NCI-H2196 treated with DMSO at 0.1 percent for 48 hours (cell line): ENCODE data around the gene NELL1.

ENCODE experiments used
- DNase-seq: peaks from one replicate; lab custom pipeline; 2025; ENCODE audit not compliant: unreplicated experiment; lab: John Stamatoyannopoulos, UW

NELL1 gene

DNA sequence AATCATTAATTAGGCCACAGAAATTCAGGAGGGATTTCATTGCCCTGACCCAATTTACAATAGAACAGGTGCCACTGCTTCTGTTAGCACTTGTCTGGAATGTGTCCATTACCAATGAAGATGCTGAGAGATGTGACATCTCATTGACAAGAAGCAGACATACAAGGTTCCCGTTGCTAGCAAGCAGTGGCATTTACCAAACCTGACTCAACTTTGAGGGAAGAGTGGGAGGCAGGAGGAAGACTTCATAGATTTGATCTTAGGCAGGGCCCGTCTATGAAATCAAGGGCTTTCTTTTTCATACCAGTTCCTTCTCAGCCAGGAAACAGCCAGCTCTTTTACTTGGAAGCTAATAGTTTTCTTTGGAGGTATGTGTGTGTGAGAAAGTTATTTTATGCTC lies 280.2 kb downstream of the NELL1 start:
- no peak for DNase-seq

DNA sequence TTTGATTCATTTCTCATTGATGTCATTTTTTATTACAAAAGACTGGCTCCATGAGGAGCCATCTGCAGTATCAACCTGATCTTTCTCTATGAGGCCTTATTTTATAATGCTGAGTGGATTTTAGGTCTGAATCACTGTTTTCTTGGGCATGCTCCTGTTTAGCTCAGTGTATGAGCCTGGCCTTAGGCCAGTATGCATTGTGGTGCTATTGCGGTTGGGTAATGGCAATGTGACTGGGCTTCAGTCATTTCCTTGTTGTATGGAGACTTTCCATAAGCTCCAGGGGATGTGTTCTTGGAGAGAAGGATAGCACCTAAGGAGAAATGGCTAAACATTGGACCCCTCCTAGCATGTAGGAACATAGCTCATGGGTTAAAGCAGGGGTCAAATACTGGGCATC lies 293.2 kb downstream of the NELL1 start:
- DNase-seq: no peak

DNA sequence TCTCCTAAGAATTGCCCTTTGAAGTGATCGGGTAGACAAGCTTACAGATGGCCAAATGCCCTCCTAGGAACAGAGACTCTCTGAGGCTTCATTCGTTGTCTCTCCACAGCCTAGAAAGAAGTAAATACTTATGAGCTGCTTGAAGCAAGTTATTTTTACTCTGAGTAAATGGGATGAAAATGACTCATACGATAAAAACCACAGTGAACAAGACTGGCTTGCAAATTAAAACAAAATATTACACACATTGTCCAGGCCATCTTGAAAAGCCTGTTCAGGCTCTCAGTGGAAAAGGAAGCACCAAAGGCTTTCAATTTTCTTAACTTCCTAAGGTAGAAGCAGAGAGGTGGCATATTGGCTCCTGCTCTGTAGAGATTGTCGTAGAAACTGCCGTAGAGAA lies 294.2 kb downstream of the NELL1 start:
- no peak for DNase-seq

DNA sequence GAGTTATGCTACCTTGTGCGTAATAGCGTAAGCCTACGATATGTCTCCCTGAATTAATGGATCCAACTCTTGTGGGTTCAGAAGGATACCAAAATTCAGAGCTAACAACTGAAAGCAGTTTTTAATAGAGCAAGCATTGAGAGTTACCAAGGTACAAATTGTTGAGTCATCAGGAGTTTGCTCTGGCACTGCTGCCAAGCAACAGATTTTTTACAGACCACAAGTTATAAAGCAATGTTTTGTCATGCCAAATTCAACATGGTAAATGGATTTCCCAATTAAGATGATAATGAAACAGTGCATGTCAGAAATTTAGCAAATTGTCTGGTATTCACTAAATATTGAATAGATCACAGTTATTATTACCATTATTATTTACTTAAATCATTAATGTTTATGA lies 295.6 kb downstream of the NELL1 start:
- no peak for DNase-seq

DNA sequence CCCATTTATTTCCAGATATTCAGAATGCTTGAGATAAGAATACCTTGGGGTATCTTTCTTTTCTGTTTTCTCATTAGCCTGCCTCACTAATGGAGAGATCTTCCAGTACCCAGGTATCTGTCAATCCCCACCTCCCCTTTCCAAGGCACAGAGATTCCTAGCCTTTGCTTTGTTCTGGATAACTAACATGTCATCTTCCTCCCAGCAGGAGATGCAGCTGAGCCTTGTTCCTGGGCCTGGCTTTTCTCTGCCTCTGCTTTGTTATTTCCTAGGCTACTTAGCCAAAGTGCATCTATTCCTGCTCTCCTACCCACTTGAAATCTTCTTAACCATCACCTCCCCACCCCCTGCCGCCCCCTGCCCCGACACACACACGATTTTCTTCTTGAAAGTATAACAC lies 297.1 kb downstream of the NELL1 start:
- DNase-seq: no peak

DNA sequence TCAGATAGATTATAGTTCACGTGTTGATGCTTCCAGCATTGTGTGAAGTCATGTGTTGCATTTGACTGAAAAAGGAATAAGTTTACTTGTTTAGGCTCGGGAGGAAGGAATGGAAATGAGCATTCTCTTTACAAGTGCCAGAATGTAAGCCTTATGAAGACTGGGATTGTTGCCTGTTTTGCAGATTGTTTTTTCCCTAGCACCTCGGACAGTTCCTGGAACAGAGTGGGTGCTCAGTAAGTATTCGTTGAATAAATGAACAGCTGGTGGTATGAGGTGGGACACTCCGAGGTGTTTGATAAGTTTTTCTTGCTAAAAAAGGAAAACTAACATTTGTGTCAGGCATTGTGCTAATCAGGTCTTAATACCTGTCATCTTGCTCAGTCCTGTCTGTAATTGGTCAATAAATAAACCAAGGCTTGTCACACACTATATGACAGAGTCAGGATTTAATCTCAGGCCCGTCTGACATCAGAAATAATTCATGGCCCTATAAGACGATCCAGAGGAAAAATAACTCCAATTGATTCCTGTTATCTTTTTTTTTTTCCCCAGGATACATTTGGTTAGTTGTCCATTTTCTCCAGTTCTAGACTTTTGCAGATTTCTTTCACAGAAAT lies 304.7 kb downstream of the NELL1 start:
- DNase-seq: no peak

DNA sequence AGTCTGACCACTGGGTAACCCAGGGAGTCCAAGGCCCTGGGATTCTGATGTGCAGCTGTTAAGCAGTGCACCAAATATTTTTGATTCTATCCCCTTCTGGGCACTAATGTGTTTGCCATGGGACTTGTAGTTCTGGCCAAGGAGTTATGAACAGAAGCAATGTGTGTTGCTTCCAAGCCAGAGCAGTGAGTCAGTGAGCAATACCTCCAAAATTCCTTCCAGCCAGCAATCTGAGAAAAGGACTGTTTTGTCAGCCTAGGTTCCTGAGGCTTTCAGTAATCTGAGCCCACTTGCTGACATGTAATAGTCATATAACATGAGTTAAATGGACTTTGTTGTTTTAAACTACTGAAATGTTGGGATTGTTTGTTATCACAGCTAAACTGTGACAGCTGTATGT lies 311.4 kb downstream of the NELL1 start:
- DNase-seq: no peak

DNA sequence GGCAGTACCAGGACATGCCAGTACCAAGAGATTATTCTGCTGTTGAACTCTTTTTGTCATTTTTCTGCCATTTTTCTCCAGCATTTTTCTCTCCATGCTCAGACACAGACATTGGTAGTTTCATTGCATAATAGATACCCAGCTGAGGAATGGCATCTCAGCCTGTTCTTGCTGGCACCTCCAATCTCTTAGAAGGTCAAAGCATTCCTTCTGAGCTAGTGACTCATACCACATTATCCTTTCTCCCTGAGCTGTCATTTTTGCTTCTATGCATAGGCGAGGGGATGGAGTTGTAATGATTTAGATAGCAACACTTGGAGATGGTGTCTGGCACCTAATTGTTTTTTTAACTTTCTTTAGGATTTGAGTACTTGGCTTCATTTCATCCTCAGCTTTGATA lies 321.1 kb downstream of the NELL1 start:
- DNase-seq: no peak

DNA sequence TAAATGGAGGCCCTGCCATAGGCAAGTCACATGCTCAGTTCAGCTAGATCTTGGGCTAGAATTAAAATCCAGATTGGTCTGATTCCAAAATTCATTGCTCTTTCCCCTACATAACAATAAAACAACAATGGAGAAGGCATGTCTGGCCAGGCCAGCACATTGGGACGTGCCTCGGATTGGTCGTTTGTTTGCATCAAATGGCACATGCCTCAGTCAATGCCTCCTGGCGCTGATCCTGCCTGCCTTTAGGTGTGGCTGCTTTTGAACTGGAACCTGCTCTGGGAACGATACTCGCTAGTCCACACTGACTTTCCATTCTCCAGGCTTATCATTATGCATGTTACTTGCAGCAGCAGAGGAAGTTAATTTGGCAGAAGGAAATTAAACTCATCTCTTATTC lies 322.1 kb downstream of the NELL1 start:
- DNase-seq: no peak

DNA sequence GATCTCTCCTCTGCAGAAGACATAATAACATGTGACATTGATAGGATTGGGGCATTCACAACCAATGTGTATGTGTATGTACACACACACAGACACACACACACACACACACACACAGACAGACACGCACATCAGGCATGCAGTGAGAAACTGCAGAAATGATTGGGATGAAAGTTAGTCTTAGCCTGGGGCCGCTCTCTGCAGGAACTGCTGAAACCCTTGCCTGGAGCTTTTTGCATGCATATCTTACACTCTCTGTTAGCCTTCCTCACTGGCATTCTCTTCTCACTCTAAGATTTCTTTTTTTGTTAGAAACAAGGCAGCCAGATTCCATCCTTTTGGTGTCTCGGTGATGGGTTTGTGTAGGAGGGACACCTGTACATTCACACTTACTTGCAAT lies 337.9 kb downstream of the NELL1 start:
- DNase-seq: no peak

DNA sequence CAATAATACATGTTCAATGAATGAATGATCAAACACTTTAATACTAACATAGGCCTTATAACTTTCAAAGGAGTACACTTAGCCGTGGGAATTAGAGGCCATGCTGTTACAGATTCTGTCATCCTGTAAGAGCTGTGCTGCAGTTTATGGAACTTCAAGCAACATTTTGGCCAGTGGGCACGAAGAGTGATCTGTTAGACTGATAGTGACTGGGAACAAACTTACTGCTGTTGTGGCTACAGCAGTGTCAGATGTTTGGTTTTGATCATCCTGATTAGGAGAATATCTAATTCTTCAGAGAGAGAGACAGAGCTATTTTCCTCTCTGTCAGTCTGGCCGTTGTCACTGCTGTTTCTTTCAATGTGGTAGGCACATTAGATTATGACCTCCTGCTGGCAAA lies 348.9 kb downstream of the NELL1 start:
- DNase-seq: no peak

DNA sequence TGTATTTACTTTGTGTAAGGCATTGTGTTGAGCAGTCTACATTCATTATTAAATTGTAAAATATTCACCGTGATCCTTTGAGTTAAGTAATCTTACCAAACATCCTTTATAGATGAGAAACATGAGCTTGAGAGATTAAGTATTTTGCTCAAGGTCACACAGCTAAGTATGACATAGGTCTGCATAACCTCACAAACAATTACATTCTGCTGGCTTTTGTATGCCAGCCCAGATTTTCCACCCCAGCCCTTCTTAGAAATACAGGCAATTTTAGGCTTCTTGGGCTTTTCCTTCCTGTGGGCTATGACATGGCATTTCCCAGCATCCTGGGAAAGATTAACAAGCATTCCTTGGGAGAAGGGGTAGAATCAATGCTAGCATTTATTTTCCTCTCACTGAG lies 357.3 kb downstream of the NELL1 start:
- DNase-seq: no peak

DNA sequence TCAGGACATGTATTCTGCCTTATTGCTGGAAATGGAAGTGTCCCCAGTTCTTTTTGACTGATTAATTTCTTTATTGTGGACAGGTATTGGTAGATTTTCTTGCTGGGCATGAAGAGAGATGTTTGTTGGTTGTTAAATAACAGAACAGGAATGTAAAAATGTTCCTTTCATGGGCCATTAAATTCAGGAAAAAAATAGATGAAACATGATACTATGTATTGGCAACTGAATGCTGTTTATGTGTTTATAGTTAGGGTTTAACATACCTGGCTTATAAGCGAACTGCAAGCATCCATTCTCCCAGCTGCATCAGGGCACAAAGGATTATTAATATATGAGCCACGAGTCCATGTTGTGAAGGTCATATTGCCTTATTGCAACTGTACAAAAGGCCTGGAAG lies 368.5 kb downstream of the NELL1 start:
- no peak for DNase-seq

DNA sequence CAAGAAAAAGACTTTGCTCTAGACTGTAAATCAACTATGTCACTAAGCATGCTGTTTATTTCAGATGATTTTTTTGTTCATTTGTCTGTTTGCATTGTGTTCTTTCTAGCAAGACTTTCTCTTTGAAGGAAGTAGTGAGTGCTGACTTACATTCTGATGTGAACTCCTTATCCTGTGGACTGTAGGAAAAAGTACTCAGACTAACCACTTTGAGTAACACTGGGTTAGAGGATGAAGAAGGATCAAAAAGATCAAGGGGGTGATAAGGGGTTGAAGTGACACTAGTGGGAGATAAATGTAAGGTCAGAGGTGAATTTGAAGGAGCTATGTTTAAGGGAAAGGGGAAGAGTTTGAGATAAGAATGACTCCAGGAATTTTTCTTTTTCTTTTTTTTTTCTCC lies 369.4 kb downstream of the NELL1 start:
- DNase-seq: no peak

DNA sequence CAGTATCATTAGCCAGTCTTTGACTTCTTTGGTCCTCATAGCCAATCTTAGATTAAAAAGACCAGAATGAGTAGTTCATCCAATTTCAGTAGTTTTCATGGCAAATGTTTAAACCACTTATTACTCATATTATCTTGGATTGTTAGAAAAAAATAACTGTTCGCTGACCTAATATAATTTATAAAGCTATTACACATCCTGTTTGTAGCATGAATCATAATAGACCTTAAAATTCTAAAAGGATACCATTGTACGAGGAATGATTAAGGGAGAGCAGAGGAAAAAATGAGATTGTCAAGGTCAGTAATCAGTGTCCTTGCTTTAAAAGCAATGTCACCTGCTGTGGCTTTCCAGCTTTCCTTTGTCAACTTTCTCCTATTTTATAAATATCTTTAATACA lies 371.2 kb downstream of the NELL1 start:
- DNase-seq: no peak

DNA sequence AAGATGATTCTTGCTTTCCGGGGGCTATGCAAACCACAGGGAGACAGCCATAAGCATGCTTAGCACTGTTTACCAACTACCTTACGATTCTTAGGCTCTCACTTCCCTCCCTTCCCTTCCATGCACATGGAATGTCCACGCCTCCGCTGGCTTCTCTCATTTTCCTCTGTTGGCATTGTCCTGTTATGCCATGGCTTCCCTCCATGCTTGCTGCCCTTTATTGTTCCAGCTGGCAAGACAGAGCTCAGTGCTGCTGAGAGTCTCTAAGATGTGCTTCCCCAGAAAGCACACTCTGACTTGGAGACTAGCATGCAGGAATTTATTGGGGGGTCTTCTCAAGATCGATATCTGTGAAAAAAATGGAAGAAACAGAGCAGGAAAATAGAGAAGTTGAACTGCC lies 379.2 kb downstream of the NELL1 start:
- DNase-seq: no peak

DNA sequence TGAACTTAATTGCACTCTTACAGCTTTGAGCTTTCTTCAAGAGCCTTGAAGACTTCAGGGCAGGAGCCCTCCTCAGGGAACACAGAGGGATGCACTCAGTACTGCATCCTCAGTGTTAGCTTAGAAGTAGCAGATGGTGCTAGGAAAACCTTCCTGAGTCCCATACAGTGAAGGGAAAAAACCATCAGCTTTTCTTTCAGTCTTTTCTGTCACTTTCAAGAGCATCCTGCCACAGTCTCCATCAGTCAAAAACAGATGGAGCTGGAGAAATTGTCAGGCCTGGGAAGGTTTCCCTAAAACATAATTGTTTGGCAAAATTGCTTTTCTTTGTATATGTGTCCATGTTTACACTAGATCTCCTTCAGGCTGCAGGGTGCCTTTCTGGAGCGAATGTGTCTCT lies 384.1 kb downstream of the NELL1 start:
- no peak for DNase-seq

DNA sequence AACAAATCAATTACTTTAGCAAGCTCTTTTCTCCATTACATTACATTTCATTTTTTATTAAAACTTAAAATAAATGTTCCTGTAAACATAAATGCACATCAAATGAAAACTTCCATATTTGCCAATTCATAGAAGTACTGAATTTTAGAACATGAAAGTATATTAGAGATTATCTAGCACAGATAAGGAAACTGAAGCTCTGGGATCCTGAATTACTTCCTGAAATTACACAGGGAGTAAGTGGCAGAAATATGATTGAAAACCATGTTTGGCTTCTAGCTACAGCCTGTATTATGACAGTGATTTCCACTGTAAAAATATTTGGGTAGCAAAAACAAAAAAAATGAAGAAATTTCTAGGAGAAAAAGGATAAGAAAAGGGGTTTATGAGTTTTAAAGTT lies 387.3 kb downstream of the NELL1 start:
- no peak for DNase-seq

DNA sequence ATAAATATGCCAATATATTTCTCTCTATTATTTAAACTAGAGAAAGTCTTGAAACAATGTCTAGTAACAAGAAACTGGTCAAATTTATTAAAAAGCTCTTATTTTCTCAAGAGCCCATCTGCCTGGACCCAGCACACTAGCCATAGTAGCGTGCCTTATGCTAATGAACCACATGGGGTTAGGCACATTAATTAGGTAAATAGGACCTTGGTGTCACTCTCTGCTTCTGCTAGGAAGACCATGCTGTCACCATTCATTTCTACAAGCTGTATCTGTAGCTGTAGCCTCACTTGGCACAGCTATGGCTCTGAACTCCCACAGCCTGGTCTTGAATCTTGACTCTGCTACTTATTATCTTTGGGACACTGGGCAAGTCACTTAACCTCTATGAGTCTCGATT lies 390.5 kb downstream of the NELL1 start:
- no peak for DNase-seq

DNA sequence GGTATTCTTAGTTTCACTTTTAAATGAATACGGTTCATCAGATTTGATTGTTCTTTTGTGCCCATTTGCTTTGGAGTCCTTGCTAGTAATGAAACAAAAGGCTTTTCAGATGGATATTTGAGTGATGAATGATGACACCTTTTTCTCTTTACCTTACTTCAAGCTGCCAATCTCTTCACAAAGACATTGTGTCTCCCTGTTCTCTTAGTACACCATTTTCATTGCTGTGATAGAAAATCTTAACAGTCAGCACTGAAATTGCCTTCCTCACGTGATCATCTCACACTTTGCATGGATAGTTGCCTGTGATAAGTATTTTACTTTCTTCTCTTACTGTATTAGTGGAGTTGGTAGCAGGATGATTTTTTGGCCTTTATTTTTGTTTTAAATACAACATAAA lies 396.6 kb downstream of the NELL1 start:
- no peak for DNase-seq

DNA sequence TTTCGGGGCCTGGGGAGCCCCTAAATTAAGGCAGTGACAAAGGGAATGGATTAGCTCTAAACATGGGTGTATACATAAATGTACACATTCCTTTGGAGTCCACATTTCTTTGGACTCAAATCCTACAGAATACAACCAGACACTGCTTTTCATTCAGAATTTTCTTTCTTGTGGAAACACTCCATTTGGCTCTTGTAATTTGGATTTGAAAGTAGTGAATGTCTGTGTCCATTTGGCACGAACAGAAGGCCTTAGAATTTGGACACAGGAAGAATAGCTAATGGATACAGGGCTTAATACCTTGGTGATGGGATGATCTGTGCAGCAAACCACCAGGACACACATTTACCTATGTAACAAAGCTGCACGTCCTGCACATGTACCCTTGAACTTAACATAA lies 399.5 kb downstream of the NELL1 start:
- DNase-seq: no peak

DNA sequence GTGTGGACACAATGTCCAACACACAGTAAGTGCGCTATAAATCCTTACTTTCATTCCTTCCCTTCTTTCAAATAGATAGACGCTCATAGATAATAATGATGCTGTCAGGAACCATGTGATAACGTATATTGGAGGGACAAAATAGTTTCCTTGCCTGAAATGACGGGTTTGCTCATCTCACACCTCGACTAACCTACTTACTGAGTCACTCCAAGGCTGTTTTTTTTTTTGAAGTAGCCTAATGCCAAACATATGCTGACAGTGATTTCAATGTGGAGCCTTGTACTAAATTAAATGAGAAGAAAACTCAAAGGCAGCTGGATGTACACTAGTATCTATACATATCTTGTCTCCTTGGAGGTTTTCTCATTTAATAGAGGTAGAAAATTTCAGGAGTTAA lies 400.5 kb downstream of the NELL1 start:
- DNase-seq: no peak

DNA sequence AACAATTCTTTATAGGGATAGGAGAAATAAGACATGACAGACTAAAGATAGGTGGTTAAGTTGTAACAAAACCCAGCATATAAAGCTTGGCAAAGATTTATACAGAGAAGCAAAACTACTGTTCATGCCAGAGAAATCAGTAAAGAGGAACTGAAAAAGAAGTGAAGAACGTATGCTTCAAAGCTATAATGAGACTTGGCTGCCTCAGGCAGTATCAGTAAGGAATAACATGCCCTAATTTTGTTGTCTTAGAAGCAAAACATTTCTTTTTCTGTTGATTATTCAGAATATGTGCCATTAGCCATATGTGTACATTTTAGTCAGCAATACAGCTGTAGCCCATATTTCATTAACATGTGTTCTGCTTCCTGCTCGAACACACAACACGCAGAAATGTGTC lies 403.2 kb downstream of the NELL1 start:
- no peak for DNase-seq

DNA sequence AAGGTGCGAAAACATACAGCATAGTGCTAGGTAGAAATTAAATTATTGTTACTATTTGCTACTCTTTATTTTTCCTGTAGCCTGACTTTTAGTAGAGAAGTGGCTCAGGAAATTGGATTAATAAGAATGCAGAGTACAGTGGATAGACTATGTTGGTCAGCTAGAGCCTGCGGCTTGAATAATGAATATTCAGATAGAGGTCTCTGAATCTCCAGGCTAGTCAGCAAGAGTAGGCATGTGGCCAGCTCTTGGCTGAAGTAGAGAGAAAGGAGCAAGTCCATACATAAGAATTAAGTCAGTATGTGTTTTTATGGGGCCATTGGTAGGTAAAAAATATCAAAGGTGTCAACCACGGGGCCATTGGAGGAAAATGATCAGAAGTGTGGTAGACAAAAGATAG lies 413.5 kb downstream of the NELL1 start:
- no peak for DNase-seq
